ENCODE measurements around the gene DACH1.

The DACH1 gene

DNA sequence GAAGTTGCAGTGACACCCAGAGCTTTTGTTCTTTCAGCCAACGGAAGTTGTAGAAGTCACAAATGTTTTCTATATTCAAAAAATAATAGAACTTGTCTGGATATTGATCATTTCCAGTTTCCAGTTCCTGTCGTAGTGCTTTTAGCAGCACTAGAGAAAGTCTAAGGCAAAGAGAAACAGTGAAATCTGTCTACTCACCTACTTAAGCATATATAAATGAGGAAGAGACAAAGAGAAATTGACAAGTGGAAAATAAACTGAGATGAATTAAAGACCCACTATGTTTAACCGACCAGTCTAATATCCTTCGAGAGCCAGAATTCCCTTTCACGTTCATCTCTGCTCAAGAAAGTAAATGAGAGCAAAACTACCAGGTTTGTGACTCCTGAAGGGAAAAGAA, 36.7 kb downstream of the DACH1 start:
- no peak for DNase-seq (ENCODE audit: low read depth in 2 of 2)

DNA sequence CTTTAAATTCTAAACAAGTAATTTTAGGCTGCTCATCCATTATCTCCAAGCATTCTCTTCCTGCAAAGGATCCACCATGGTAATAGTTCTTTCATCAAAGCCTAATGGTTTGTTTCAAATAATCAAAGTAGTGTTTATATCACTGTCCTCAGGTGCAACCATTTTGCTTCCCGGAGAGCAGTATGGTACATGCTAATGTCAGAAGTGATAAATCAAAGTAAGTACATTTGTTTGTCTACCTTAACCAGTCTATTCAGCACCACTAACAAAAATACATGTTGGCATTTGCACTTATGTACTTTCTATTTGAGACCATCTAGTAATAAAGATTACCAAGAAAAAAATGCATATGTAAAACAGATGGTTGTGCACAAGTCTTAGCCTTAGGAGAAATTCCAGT, 37.5 kb downstream of the DACH1 start:
- DNase-seq (ENCODE audit: low read depth in 2 of 2), result no peak

DNA sequence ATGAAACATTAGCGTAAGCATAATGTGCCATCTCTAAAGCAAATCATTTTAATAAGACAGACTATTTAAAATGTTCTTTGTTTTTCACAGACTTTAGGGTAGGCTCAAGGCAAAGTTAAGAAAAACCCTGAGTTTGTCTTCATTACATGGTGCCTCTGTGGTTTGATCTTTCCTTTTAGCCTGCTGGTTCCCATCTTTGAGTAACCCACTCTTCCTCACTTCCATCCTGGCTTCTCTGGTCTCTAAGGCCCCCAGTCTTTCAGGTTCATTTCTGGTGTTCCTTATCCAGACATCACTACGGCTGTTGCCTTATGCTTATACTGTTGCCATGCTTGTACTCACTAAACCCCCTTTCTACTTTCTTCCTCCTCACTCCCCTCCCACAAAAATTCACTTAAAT, 38.4 kb downstream of the DACH1 start:
- DNase-seq (ENCODE audit: low read depth in 2 of 2), result no peak

DNA sequence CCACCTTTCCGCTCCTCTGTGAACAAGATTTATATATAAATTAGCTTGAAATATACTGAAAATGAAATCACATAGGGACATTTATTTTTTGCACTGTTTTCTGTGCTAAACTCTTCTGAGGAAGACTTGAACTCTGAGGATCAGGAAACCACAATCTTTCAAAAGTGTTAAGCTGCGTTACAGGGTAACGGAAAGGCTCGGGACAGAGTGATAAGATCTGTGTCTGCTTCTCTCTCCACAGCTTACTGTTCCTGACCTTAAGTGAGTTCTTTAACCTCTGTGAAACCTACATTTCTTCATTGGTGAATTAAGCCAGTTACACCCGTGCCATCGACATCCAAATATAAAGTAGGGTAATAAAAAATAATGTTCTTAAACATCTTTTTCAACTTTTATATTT, 38.9 kb downstream of the DACH1 start:
- DNase-seq (ENCODE audit: low read depth in 2 of 2), result no peak

DNA sequence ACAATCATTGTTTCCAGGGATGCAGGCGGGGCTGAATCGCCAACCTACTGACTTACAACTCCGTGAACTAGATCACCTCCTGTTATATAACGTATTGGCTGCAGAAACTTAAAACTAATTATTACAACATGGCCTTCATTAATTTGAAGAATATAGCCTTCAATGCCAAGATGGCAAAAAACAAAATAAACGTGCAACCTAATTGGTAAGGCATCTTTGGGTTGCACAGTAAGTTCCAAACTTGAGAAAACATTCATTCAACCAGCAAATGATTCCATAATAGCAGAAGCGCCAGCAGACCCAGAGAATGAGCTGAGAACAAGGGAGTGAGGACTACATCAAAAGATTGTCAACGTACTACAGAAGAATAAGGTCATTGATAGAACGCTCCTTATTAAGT, 39.8 kb downstream of the DACH1 start:
- DNase-seq (ENCODE audit: low read depth in 2 of 2), result no peak

DNA sequence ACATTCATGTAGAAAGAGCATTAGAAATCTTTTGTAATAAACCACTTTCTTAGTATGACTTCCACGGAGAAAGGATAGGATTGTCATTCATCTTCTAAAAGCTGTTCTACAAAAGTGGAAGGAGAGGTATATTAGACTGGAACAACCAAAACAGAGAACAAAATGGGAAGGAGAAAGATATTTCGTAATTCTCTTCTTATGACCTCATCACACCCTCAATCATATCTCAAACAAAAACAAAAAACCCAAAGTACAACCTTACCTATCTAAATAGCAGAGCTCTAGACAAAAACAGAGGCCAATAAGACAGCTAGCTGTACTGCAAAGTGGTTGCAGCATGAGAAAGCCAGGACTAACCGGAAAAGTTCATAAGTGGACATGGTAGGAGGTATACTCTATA, 46.3 kb downstream of the DACH1 start:
- DNase-seq (ENCODE audit: low read depth in 2 of 2), result no peak

DNA sequence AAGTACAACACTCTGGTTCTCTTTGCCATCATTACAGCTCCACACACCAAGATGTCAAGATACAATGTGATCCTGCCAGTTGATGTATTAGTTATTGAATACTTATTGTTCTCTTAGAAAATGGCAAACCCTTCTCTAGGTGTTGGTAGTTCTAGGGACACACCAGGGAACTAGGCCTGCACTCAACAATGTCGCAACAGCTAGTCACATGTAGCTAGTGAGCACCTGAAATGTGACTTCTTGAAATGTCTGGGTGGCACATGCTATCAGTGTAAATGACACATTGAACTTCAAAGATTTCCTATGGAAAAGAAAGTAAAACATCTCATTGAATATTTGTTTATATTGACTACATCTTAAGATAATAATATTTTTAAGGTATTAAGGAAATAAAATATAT, 49.7 kb downstream of the DACH1 start:
- DNase-seq (ENCODE audit: low read depth in 2 of 2), result no peak

DNA sequence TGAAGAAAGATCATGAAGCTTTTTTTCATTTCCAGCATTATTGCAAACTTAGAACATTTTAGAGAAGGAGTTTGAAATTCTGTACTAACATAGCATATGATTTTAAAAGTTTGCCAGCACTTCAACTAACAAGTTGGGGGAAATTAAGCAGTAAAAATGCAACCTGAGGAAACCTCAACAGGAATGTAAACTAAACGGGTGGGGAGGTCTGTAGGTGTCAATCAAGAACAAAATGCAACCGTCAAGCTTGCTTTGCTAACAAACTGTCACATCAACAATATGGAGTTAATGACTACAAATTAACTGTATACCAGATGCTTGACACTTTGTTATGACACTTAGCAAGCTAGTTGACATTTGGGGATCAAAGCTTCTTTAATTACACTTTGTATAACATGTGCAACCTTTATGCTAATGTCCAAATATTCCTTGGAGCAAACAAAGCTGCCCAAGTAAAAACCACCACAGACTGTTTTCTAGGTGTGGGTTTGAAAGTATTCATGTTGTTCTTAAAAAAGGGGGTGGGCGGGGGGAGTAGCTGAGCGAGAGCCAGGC, 52.1 kb downstream of the DACH1 start:
- DNase-seq (ENCODE audit: low read depth in 2 of 2), result no peak

DNA sequence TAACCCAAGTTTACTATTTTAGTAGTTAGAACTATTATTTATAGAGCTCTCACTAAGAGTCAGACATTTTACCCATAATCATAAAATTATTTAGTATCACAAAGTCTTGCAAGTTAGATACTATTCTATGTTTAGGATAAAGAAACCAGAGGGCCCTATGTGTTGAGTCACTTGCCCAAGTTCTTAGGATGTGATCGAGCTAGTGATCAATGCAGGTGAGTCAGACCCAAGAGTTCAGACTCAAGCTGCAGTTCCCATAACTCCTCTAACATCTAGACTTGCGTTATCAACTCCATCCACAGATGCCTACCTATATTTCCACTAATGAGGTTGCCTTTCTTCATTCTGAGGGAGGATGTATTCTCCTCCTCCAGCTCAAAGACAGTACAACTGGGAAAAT, 53.8 kb downstream of the DACH1 start:
- no peak for DNase-seq (ENCODE audit: low read depth in 2 of 2)

DNA sequence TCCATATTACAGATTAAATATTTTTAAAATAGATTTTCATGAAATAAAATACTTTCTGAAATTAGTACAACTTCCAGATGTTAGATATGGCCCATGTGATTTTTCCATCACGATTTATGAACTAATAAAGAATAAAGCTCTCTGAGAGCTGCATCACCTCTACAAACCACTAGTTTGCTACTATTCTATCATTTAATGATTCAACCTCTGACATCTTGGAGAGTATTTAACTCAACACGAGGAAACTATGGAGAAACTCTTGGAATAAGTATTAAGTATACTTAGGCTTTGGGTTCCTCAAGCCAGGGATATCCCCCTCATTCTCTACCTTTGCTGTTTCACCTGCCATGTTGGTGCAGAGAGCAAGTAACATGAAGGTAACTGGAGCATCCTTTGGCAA, 55.7 kb downstream of the DACH1 start:
- DNase-seq (ENCODE audit: low read depth in 2 of 2), result no peak

DNA sequence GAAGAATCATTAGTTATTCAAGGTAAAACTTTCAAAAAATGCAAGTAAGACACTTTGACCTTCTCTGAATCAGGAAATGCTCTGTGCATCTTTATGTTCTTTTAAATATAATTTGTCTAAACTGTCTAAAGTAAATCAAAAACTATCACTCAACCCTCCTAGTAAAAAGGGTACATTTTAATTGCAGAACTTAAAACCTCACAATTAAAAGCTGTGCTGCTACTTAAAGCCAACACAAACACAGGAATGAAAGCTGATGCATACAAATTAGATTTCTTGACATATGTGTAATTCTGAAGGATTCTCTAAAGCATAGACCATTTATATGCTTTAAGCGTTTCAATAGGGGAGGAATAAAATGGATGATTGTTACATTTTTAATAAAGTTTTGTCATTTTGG, 58.3 kb downstream of the DACH1 start:
- DNase-seq (ENCODE audit: low read depth in 2 of 2), result no peak

DNA sequence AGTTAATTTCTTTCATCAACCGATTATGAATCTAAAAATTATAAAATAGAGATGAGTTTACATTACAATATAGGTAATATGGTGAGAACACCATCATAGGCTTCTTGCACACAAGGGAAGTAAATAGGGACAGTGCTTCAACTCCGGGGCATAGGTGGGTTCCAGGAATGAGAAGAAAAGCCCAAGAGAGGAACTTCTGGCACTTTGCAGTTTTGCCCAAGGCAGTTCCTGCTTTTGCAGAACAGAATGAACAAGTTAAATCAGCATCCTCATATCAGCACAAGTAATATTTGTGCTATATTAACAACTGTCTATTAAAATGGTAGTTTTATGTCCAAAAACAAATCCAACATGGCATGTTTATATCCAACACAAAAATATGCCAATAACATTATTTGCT, 60.1 kb downstream of the DACH1 start:
- DNase-seq (ENCODE audit: low read depth in 2 of 2), result no peak

DNA sequence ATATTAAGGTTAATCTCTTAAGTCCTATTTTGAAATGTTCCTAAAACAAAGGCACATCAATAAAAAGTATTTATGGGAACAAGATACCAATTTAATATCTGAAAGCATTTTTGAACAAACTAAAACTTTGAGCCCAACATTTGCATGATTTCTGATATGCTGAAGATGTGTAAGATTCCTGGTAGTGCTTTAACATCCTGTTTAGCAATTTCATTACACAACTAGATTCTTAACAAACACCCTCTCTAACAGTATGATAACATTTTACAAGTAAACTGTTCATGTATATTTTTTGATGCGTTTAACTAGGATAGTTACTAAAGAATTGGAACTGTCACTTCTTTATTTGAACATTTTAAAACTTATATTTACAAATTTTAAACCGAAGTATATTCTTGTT, 63.9 kb downstream of the DACH1 start:
- DNase-seq (ENCODE audit: low read depth in 2 of 2), result no peak

DNA sequence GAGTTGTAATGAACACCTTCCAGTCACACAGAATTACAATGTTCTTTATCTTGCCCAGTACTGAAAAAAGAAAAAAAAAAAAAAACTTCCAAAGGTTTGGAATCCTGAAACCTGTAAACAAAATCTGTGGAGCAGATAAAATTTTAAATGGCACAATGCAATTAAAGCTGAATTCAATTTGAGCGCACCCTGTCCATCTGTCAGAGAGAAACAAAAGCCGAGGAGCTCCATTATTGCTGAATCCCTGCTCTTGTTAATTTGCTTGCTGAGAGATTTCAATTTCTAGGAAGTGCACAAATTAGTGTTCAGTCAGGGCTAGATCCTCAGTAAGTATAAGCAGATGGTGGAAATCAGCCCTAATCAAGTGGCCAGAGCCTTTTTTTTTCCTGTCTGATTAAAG, 65.2 kb downstream of the DACH1 start:
- DNase-seq (ENCODE audit: low read depth in 2 of 2), result no peak

DNA sequence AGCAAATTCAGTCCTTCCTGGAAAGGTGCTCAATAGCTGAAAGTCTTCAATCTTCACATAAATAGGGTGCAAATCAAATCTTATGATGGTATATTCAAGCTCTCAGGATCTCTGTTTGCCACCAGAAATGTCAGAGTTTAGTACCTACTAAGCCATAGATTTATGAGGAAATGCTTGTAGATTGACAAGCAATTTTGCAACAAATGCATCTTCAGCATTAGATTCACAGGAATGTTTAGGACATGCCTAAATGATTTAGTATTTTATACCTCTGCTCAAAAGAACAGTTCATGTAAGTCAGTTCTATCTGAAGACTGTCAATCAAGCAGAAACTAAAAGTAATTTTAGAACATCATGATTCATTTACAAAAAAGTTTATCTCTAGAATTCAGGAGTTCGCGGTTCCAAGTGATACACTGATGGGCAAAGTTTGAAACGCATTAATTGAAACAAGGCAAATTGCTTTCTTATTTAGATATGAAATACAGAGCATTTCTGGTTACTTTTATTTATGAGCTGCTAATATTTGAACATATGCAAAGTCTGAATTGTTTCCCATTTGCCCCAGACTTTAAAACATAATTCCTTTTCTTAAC, 65.7 kb downstream of the DACH1 start:
- no peak for DNase-seq (ENCODE audit: low read depth in 2 of 2)

DNA sequence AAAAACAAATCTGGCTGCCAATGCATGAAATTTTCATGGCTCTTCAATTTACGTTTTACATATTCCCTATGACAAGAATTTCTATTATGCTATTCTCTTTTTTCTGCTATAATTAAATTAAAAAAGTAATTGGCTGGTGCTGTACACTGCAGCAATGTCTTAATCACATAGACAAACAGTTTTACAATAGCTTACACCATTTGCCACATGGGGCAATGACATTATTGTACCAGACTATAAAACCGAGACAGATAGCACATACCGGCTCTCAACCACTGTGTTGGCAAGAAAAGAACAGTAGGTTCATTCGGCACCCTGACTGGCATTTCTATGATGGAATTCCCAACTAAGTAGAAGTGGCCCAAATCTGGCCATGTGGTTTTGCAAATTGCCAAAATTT, 67.7 kb downstream of the DACH1 start:
- DNase-seq (ENCODE audit: low read depth in 2 of 2), result no peak

DNA sequence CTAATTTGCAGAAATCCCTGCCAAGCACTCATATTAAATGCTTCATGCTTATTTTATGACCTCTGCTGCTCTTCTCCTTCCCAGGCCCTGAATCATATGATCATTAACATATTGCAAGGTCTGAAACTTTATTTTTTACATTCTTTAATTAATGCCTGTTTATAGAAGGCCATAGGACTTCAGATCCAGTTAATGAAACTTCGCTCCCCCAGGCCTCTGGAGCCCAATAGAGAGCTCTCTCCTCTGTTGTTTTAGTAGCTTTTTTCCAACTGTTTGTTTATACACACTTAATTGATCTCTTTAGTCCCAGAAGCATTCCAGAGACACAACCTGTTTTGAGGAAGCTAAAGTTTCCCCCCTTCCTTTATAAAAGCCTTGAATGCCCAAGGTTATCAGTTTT, 68.3 kb downstream of the DACH1 start:
- DNase-seq (ENCODE audit: low read depth in 2 of 2), result no peak

DNA sequence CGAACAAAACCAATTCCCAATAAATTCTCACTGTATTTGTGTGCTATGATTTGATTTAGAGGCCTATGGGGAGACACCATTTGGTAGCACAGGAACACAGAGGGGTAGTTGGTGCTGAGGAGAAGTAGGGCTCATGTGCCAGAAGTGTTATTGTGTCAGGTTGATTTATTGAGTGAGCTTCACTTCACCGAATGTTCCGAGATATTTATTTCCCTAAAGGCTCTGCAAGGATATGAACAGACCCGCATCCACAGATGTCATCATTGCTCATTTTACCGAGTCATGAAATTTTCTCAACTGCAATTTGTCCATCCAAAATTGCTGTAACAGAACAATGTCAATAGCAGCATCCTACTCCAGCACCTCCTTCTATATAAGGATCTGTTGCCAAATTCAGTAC, 69.5 kb downstream of the DACH1 start:
- DNase-seq (ENCODE audit: low read depth in 2 of 2), result no peak

DNA sequence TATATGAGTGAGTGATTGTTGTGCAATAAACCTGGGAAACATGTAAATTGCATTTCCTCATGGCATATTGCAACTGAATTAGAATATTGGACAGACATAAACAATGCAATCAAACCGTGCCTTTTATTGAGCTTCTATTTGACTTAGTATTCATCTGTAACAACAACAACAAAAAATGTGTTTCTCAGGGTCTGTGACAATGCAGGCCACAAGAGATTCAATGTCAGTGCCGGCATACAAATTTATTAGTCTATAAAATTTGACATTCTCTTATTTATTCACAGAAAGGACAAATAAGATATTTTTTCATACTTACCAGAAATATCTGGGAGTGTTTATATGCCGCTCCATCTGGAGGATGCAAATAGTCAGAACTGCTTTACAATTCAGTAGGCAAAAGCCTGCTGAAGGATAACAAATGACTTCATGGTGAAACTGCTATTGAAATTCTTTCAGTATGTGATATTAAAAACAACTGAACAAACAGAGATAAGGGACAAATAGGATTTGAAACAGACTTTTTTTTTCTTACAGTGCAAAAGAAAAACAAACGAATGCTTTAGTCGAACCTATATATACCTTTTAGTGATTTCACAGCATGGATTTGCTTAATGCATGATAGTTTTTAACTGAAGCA, 77.2 kb downstream of the DACH1 start:
- no peak for DNase-seq (ENCODE audit: low read depth in 2 of 2)

DNA sequence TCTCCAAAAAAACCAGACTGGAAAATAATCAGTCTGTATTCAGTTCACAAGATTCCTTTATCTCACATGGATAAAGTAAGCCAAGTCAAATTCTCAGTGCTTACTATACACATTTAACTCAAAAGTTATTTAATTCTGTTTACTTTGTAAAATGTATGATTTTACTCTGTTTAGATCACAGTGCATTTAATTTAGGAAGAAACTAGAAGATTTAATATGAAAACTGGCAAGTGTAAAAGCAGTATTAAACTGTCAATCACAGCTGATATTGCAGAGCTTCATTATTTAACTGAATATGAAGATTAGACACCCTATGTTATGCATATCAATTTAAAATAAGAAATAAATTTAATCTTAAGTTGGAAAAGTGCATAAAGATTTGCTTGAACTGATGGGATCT, 78.0 kb downstream of the DACH1 start:
- DNase-seq (ENCODE audit: low read depth in 2 of 2), result no peak

DNA sequence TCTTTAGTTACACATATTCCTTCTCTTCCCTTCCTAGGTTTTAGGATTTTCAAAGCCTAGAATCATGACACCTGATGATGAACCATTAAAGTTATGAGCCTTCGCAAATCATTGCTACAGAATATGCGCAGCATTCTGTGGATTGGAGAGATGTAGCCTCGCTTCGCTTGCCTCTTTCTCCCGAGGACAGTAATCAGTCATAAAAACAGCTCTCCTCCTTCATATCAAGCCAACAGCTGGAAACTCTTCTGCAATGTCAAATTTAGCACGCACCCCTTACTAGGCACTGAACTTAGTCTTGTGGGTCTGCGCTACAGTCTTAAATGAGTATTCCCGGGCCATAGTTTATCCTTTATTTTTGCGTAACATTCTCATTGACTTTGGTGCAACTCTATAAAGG, 79.6 kb downstream of the DACH1 start:
- no peak for DNase-seq (ENCODE audit: low read depth in 2 of 2)

DNA sequence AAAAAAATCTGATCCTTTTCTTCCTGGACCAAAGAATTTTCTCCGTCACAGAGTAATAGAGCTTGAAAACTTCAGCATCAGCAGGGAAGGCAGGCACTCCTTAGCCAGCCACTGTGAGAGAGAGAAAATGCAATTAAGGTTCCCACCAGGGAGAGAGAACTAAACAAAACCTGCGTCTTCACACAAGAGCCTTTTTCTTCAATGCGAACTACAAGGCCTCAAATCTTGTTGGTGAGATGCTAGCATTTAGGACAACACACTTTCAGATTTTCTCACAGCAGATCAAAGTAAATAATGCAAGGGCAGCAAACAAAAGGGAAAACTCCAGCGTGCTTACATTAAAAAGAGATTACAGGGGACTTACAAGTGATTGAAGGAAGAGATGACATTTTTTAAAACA, 80.1 kb downstream of the DACH1 start:
- no peak for DNase-seq (ENCODE audit: low read depth in 2 of 2)

DNA sequence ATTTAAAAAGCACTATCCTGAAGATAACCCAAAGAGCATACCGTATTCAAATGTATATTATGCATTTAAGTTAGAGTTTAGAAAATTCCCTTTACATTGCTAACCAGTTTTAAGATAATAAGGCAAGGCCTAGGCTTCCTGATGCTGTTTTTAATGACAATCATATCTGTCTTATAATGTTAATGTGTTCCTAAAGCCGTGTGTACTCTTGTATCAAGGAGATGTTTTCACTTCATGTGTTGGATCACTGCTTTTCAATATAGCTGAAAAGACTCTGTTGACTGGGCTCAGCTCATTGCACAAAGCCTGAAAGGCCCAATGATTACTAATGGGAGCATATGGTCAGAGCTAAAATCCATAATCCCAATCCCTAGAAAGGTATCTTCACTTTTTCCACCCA, 81.6 kb downstream of the DACH1 start:
- no peak for DNase-seq (ENCODE audit: low read depth in 2 of 2)

DNA sequence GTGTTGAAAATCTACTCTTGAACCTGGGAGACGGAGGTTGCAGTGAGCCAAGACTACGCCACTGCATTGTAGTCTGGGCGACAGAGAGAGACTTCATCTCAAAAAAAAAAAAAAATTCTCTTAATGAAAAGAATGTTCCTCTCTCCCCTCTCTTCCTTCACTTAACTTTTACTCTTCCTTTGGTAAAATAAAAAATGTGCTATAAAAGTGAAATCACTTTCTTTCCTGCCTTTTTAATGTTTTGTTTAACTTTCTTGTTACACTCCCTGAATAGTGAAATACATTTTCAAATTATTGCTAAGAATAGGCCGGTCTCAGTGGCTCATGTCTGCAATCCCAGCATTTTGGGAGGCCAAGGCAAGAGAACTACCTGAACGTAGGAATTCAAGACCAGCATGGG, 86.5 kb downstream of the DACH1 start:
- DNase-seq (ENCODE audit: low read depth in 2 of 2), result no peak

Measured in fibroblast of skin of left quadriceps (primary cell).